ENCODE measurements around the gene CELA1. TPM values are rescaled to one million over a fixed set of nuclear protein-coding genes. Genes with fewer than 3 reads are reported as not detected.

The CELA1 gene
- polyA plus RNA-seq, 1 of the 3 experiments (the other 2 are of a cell fraction), result 0.05 TPM

GRCh38 chr12:51389302-51389999 is 43.0 kb upstream of the CELA1 start:
- no peak for DNase-seq
- no peak overlapping the region for H3K4me3 ChIP-seq (ENCODE audit: low read depth in 2 of 2, low read length in 1 of 2)
- ChIA-PET POLR2A (no interaction called here), CTCF (interaction anchor here (0.7 to 1.8 kb wide), 8 partner anchors 13 to 142 kb away, joined by 3 to 6 read pairs (median 4); partner anchors contain the start of gene SLC4A8)
- H3K9me3 ChIP-seq, result no peaks in the 10 kb centered on the region
- H2AFZ ChIP-seq (ENCODE audit: low read depth), result no peak overlapping the region
- peaks cover 3 to 47% of the 10 kb centered on the region in 2 experiments; a peak in 2 of 4 replicates for H3K4me1 ChIP-seq (ENCODE audit: control insufficient read depth in 1 of 2, insufficient read depth in 2 of 2, low read depth in 1 of 2, low read length in 1 of 2)
- H4K20me1 ChIP-seq (ENCODE audit: insufficient read depth), result no peaks in the 10 kb centered on the region
- H3K27me3 ChIP-seq (ENCODE audit: insufficient read depth), result no peaks in the 10 kb centered on the region
- TF ChIP-seq GATA2 (CRISPR knock-in tag; IDR thresholded peaks at IDR 0.05) (no peak), MEF2A (IDR thresholded peaks at IDR 0.05; ENCODE audit: borderline replicate concordance, low read depth) (no peak), ZBTB33 (IDR thresholded peaks at IDR 0.05; ENCODE audit: borderline replicate concordance, low read depth) (no peak), ELF1 (IDR thresholded peaks at IDR 0.05) (no peak), PBX3 (IDR thresholded peaks at IDR 0.05) (no peak), MAX (IDR thresholded peaks at IDR 0.05; ENCODE audit: low read depth) (no peak), CTCF (IDR thresholded peaks at IDR 0.05) (no peak), GABPA (IDR thresholded peaks at IDR 0.05; ENCODE audit: low read depth) (no peak), IRF3 (IDR thresholded peaks at IDR 0.05; ENCODE audit: low read depth, low read length) (no peak), SIN3A (IDR thresholded peaks at IDR 0.05; ENCODE audit: borderline replicate concordance, low read depth, low read length) (no peak), YY1 (IDR thresholded peaks at IDR 0.05; ENCODE audit: low read depth) (no peak), EP300 (IDR thresholded peaks at IDR 0.05; ENCODE audit: borderline replicate concordance in 1 of 2, low read depth in 1 of 2, low read length in 1 of 2) (no peak), RFX5 (IDR thresholded peaks at IDR 0.05; ENCODE audit: low read length) (no peak), POLR2AphosphoS5 (IDR thresholded peaks at IDR 0.05; ENCODE audit: low read depth, low read length) (no peak), TEAD4 (IDR thresholded peaks at IDR 0.05; ENCODE audit: borderline replicate concordance, insufficient read depth) (no peak), JUND (IDR thresholded peaks at IDR 0.05) (no peak), FOSL2 (IDR thresholded peaks at IDR 0.05; ENCODE audit: borderline replicate concordance, low read depth) (no peak), TAF1 (IDR thresholded peaks at IDR 0.05; ENCODE audit: borderline replicate concordance, low read depth, low read length) (no peak), NRF1 (IDR thresholded peaks at IDR 0.05; ENCODE audit: low read depth, low read length) (no peak)
- 72% methylated on average over 2 of the region's 2 CpGs for WGBS (ENCODE audit: low lambda C conversion rate)
- H3K9me2 ChIP-seq, result no peaks in the 10 kb centered on the region
- no peak overlapping the region for H3K9ac ChIP-seq
- no peak overlapping the region for H3K4me2 ChIP-seq
- peaks cover 18% of the 10 kb centered on the region for H3F3A ChIP-seq (replicated peaks; ENCODE audit: insufficient read depth)
- no peaks in the 10 kb centered on the region for H3K36me3 ChIP-seq (replicated peaks in 1 of 2; ENCODE audit: control insufficient read depth in 1 of 2, insufficient read depth in 2 of 2, low read length in 1 of 2)
- no peaks in the 10 kb centered on the region for H3K79me2 ChIP-seq (ENCODE audit: insufficient read depth)
- peak overlapping the region in 1 of 2 experiments; percentile 91; a peak in 1 of 4 replicates for H3K27ac ChIP-seq (ENCODE audit: low read depth in 2 of 2, low read length in 1 of 2)

All from SK-N-SH (cell line).